Right atrium auricular region (tissue), 2 donors: ENCODE measurements around the gene NKX1-1. TPM values are rescaled to one million over a fixed set of nuclear protein-coding genes. Genes with fewer than 3 reads are reported as not detected.

ENCODE experiments used
- DNase-seq: peaks from one replicate; pipeline ENCODE4 v3.0.0-alpha.2; 2019; ENCODE audit warnings: low spot score
- H3K27ac ChIP-seq, 2 donors: fragments of 200-600 bp; sonication (generic); 1 replicate in 1 of 2; 2 replicates in 1 of 2; pipeline ENCODE4 v1.5.1; 2016 to 2019
- H3K27me3 ChIP-seq, 2 donors: fragments of 200-600 bp; sonication (generic); one replicate each; pipeline versions ENCODE4 v1.5.1 to v1.6.0; 2017 to 2019
- H3K36me3 ChIP-seq: fragments of 200-600 bp; sonication (generic); one replicate; pipeline ENCODE4 v1.5.1; 2016
- H3K4me1 ChIP-seq, 2 donors: fragments of 200-600 bp; sonication (generic); one replicate each; pipeline versions ENCODE4 v1.5.1 to v1.6.0; 2017 to 2019
- H3K4me3 ChIP-seq, 2 donors: fragments of 200-600 bp; sonication (generic); 1 replicate in 1 of 2; 2 replicates in 1 of 2; pipeline ENCODE4 v1.5.1; 2017 to 2019; ENCODE audit warnings: mild to moderate bottlenecking in 1 of 2, moderate library complexity in 1 of 2
- H3K9me3 ChIP-seq, 2 donors: fragments of 200-600 bp; sonication (generic); one replicate each; pipeline ENCODE4 v1.5.1; 2019
- total RNA-seq, 2 donors: library from RNA; depleted of rRNA; stranded (reverse); fragments of >200 nt; gene quantifications; one replicate each; pipeline ENCODE4 v1.1.0, GENCODE V29; 2016
- TF ChIP-seq, protein P1 (sequence below), 2 donors: fragments of 200-600 bp; sonication (generic); IDR thresholded peaks; one replicate each; pipeline ENCODE4 v1.5.1; 2019; ENCODE audit warnings: antibody characterized with exemption in 2 of 2

Gene NKX1-1
- total RNA-seq, 2 donors from 2014 or later, result not detected

DNA sequence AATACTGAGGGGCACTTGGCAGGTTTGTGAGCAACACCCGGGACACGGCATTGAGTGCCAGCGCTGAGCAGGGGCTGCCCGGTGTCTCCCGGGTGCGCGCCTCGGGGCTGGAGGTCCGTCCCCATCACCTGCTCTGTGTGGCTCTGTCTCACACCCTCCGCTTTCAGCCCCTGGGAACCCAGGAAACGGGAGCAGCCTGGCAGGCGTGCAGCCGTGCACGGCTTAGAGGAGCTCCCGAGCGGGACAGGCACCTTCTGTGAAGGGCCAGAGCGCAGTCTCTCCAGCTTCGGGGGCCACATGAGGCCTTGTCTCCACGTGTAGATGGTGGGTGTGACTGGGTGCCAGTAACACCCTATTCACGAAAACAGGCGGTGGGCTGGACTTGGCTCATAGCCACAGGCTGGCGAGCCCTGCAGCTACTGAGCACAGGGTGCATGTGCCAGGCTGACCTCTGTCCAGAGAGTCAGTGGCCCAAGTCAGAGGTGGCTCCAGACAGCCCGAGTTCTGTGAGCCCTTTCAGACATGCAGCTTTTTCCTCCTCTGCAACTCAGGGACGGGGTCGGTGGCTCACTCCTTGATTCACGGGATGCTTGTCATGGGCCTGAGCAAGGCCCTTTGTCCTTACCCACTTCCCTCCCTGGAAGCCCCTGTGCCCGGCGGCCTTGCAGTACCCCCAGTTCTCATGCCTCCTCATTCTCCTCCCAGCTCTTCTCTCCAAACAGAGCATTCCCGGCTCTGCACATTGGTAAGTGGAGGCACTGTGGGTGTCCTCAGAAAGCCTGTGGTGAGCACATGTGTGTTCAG lies 35.7 kb downstream of the NKX1-1 start:
- Histone ChIP-seq H3K4me3 (no peak overlapping the region), H3K27me3 (no peaks in the 10 kb centered on the region), H3K9me3 (no peaks in the 10 kb centered on the region), H3K27ac (no peak overlapping the region), H3K4me1 (no peaks in the 10 kb centered on the region), H3K36me3 (peaks cover 6% of the 10 kb centered on the region)
- TF ChIP-seq, protein P1, sequence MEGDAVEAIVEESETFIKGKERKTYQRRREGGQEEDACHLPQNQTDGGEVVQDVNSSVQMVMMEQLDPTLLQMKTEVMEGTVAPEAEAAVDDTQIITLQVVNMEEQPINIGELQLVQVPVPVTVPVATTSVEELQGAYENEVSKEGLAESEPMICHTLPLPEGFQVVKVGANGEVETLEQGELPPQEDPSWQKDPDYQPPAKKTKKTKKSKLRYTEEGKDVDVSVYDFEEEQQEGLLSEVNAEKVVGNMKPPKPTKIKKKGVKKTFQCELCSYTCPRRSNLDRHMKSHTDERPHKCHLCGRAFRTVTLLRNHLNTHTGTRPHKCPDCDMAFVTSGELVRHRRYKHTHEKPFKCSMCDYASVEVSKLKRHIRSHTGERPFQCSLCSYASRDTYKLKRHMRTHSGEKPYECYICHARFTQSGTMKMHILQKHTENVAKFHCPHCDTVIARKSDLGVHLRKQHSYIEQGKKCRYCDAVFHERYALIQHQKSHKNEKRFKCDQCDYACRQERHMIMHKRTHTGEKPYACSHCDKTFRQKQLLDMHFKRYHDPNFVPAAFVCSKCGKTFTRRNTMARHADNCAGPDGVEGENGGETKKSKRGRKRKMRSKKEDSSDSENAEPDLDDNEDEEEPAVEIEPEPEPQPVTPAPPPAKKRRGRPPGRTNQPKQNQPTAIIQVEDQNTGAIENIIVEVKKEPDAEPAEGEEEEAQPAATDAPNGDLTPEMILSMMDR (IDR thresholded peaks at IDR 0.05), result no peak
- DNase-seq, result no peak

- H3K27me3 ChIP-seq, result no peaks in the 10 kb centered on the region
- TF ChIP-seq, protein P1 (IDR thresholded peaks at IDR 0.05), result no peak
- no peak for DNase-seq
- peaks cover 5% of the 10 kb centered on the region for H3K36me3 ChIP-seq
- H3K9me3 ChIP-seq, result no peaks in the 10 kb centered on the region
- H3K4me3 ChIP-seq, result no peak overlapping the region
- no peaks in the 10 kb centered on the region for H3K4me1 ChIP-seq
- H3K27ac ChIP-seq, result no peak overlapping the region
These were observed 36.7 kb downstream of the NKX1-1 start for GRCh38 chr4:1369479-1370079.

DNA sequence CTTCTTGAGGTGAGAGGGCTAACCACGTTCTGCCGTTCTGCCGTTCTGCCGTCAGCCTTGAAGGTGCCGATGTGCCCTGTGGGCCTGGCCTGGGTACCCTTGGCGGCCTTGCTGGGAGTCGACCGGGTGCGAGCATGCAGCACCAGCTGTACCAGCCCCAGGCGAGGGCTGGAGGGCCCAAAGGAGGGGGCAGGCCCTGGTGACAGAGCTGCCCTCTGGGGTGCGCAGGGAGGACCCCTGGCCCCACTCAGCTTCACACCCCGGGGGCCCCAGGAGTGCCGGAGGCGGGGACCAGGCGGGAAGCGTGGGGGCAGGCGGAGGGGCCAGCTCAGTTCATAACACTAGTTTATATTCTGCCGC lies 37.2 kb downstream of the NKX1-1 start:
- Histone ChIP-seq H3K27me3 (no peaks in the 10 kb centered on the region), H3K4me1 (no peaks in the 10 kb centered on the region), H3K9me3 (no peaks in the 10 kb centered on the region), H3K4me3 (no peak overlapping the region), H3K36me3 (peaks cover 5% of the 10 kb centered on the region), H3K27ac (no peak overlapping the region)
- TF ChIP-seq, protein P1 (IDR thresholded peaks at IDR 0.05), result no peak
- no peak for DNase-seq

- TF ChIP-seq, protein P1 (IDR thresholded peaks at IDR 0.05), result no peak
- H3K27ac ChIP-seq, result no peak overlapping the region
- no peaks in the 10 kb centered on the region for H3K4me1 ChIP-seq
- H3K36me3 ChIP-seq, result peaks cover 5% of the 10 kb centered on the region
- no peak for DNase-seq
- H3K4me3 ChIP-seq, result no peak overlapping the region
- H3K27me3 ChIP-seq, result no peaks in the 10 kb centered on the region
- no peaks in the 10 kb centered on the region for H3K9me3 ChIP-seq
These were observed 37.7 kb downstream of the NKX1-1 start for GRCh38 chr4:1368421-1369090.

DNA sequence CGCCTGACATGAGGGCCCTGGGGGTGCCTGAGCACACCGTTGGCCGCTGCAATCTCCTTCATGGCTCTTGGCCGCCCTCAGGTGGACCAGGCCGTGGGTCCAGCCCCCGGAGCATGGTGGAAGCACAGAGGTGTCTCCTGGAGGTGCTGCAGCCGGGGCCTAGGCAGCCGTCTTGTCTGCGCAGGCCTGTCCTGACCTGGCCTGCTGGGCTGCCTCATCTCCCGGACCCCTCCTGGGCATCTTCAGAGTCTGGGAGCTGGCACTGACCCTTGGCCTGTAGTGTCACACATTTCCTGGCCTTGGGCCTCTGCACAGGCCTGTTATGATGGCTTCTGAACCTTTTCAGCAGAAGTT lies 38.3 kb downstream of the NKX1-1 start:
- Histone ChIP-seq H3K4me1 (no peaks in the 10 kb centered on the region), H3K27ac (no peak overlapping the region), H3K9me3 (no peaks in the 10 kb centered on the region), H3K4me3 (no peak overlapping the region), H3K36me3 (peaks cover 5% of the 10 kb centered on the region), H3K27me3 (no peaks in the 10 kb centered on the region)
- TF ChIP-seq, protein P1 (IDR thresholded peaks at IDR 0.05), result no peak
- DNase-seq, result no peak
